MM.1S (cell line): Measurements from ENCODE around the gene BCAS3.

ENCODE experiments used
- DNase-seq: peaks from one replicate; pipeline ENCODE4 v3.0.0-alpha.2; 2015
- H2AFZ ChIP-seq: fragments of 300-600 bp; sonication (generic); 2 replicates; pipeline ENCODE4 v1.6.0; 2016; ENCODE audit warnings: antibody characterized with exemption, low read length
- H3F3A ChIP-seq: fragments of 300-600 bp; sonication (generic); 2 replicates; pipeline ENCODE4 v1.6.1; 2016; ENCODE audit warnings: mild to moderate bottlenecking, antibody characterized with exemption, low read length, moderate library complexity, mixed read lengths; ENCODE audit not compliant: insufficient read depth
- H3K27ac ChIP-seq: fragments of 300-600 bp; sonication (generic); 2 replicates; pipeline ENCODE4 v1.5.1; 2016; ENCODE audit warnings: mild to moderate bottlenecking, low read length
- H3K27me3 ChIP-seq: fragments of 300-600 bp; sonication (generic); replicated peaks from 2 replicates; pipeline ENCODE4 v1.6.0; 2016; ENCODE audit warnings: low read length; ENCODE audit not compliant: insufficient read depth
- H3K36me3 ChIP-seq: fragments of 300-600 bp; sonication (generic); replicated peaks from 2 replicates; pipeline ENCODE4 v1.6.1; 2016; ENCODE audit warnings: mild to moderate bottlenecking, low read length, mixed read lengths; ENCODE audit not compliant: insufficient read depth
- H3K4me1 ChIP-seq: fragments of 300-600 bp; sonication (generic); 2 replicates; pipeline ENCODE4 v1.6.1; 2016; ENCODE audit warnings: low read length, mixed read lengths
- H3K4me2 ChIP-seq: fragments of 300-600 bp; sonication (generic); 2 replicates; pipeline ENCODE4 v1.6.0; 2016; ENCODE audit warnings: low read depth, low read length
- H3K4me3 ChIP-seq: fragments of 300-600 bp; sonication (generic); 2 replicates; pipeline ENCODE4 v1.5.1; 2016; ENCODE audit warnings: low read length, mixed read lengths
- H3K79me2 ChIP-seq: fragments of 300-600 bp; sonication (generic); 2 replicates; pipeline ENCODE4 v1.6.1; 2016; ENCODE audit warnings: mixed run types, low read length, mixed read lengths
- H3K9ac ChIP-seq: fragments of 300-600 bp; sonication (generic); 2 replicates; pipeline ENCODE4 v1.6.1; 2016; ENCODE audit warnings: low read length, mixed read lengths
- H3K9me2 ChIP-seq: fragments of 300-600 bp; sonication (generic); replicated peaks from 2 replicates; pipeline ENCODE4 v1.6.1; 2016; ENCODE audit warnings: mild to moderate bottlenecking, low read length, mixed read lengths; ENCODE audit not compliant: insufficient read depth
- H3K9me3 ChIP-seq: fragments of 300-600 bp; sonication (generic); replicated peaks from 2 replicates; pipeline ENCODE4 v1.6.1; 2016; ENCODE audit warnings: mild to moderate bottlenecking, low read length, mixed read lengths; ENCODE audit not compliant: insufficient read depth
- H4K20me1 ChIP-seq: fragments of 300-600 bp; sonication (generic); 2 replicates; pipeline ENCODE4 v1.6.1; 2016; ENCODE audit warnings: mild to moderate bottlenecking, low read length, moderate library complexity, mixed read lengths; ENCODE audit not compliant: insufficient read depth
- EZH2 ChIP-seq: fragments of 300-600 bp; sonication (generic); optimal IDR thresholded peaks from 2 replicates; pipeline ENCODE3; 2017; ENCODE audit warnings: low read depth, mild to moderate bottlenecking, antibody characterized with exemption, low read length, mixed read lengths
- EZH2phosphoT487 ChIP-seq: fragments of 300-600 bp; sonication (generic); IDR thresholded peaks from 2 replicates; pipeline ENCODE4 v1.6.1; 2018; ENCODE audit warnings: antibody characterized with exemption, low read length
- TF ChIP-seq, protein P1 (sequence below): fragments of 300-600 bp; sonication (generic); IDR thresholded peaks from 2 replicates; pipeline ENCODE4 v1.5.1; 2016; ENCODE audit warnings: antibody characterized with exemption, low read length, mixed read lengths

Gene BCAS3

DNA sequence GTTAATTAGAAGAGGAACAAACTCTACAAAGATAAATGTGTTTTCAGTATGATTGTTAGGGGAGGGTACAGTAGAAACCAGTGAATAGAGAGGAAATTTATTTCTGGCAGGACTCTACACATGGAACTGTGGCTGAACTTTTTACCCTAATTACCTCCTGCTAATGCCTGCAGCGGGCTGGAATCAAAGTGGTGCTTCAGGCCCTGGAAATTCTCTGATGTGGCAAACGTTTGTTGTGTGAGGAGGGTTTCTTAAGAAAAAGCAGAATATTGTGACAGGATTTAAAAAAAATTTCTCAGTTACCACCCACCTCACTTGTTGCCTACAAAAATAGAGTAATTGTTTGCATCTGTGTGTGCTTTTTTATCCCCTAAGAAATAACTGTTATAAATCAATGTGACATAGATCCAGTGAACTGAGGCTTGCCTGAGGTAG, 154.5 kb downstream of the BCAS3 start:
- H3K9ac ChIP-seq = no peak overlapping the region
- H3K9me2 ChIP-seq = no peaks in the 10 kb centered on the region
- DNase-seq = no peak
- no peaks in the 10 kb centered on the region for H3K27me3 ChIP-seq
- H3K4me3 ChIP-seq = no peak overlapping the region
- H3K36me3 ChIP-seq = no peaks in the 10 kb centered on the region
- no peaks in the 10 kb centered on the region for H3F3A ChIP-seq
- no peak overlapping the region for H3K27ac ChIP-seq
- H3K4me1 ChIP-seq = no peaks in the 10 kb centered on the region
- no peaks in the 10 kb centered on the region for H4K20me1 ChIP-seq
- TF ChIP-seq EZH2 (no peak), EZH2phosphoT487 (no peak)
- TF ChIP-seq, protein P1, sequence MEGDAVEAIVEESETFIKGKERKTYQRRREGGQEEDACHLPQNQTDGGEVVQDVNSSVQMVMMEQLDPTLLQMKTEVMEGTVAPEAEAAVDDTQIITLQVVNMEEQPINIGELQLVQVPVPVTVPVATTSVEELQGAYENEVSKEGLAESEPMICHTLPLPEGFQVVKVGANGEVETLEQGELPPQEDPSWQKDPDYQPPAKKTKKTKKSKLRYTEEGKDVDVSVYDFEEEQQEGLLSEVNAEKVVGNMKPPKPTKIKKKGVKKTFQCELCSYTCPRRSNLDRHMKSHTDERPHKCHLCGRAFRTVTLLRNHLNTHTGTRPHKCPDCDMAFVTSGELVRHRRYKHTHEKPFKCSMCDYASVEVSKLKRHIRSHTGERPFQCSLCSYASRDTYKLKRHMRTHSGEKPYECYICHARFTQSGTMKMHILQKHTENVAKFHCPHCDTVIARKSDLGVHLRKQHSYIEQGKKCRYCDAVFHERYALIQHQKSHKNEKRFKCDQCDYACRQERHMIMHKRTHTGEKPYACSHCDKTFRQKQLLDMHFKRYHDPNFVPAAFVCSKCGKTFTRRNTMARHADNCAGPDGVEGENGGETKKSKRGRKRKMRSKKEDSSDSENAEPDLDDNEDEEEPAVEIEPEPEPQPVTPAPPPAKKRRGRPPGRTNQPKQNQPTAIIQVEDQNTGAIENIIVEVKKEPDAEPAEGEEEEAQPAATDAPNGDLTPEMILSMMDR = no peak
- H3K4me2 ChIP-seq = no peak overlapping the region
- no peaks in the 10 kb centered on the region for H3K9me3 ChIP-seq
- no peaks in the 10 kb centered on the region for H3K79me2 ChIP-seq
- H2AFZ ChIP-seq = no peak overlapping the region

DNA sequence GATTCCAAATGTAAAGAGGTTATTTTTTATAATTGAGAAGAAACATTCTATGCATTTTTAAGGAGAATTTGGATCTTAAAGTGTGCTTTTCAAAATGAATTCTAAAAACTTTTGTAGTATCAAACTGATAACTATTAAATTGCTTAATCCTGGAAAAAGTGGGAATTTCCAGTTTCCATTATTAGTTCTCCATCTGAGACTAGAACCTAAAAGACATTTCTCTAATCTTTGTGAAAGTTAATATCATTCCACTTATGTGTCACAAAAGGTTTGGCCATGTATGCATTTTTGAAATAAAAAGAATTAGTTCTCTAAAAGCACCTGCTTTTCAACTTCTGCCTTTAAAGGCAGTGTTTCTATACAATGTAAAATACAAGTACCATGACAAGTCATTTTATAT, 155.0 kb downstream of the BCAS3 start:
- Histone ChIP-seq H3K4me1 (no peaks in the 10 kb centered on the region), H3K4me3 (no peak overlapping the region), H2AFZ (no peak overlapping the region), H3K9me2 (no peaks in the 10 kb centered on the region), H3F3A (no peaks in the 10 kb centered on the region), H3K36me3 (no peaks in the 10 kb centered on the region), H3K9me3 (no peaks in the 10 kb centered on the region), H3K9ac (no peak overlapping the region), H3K27me3 (no peaks in the 10 kb centered on the region), H3K79me2 (no peaks in the 10 kb centered on the region), H3K27ac (no peak overlapping the region), H3K4me2 (no peak overlapping the region), H4K20me1 (no peaks in the 10 kb centered on the region)
- no peak for DNase-seq
- TF ChIP-seq, protein P1 = no peak
- no peak for TF ChIP-seq EZH2phosphoT487
- TF ChIP-seq EZH2 = no peak

DNA sequence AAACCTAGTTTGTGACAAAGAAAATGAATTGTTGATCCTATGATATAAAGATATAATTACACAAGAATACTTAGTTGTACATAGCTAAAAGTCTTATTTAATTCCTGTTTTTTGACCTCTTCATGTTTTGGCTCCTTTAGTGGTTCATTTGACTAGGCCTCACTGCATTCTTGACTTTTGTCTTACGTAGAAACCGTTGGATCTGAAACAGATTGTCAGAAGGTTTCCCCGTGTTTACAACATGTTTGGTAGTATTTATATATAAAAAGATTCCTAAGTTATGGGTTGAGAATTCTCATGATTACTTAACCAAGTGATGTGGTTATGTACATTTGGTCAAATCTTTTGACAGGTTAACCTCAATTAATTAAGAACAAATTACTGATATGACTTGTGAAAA, 162.8 kb downstream of the BCAS3 start:
- no peak overlapping the region for H3K4me2 ChIP-seq
- H3K27ac ChIP-seq = no peak overlapping the region
- no peaks in the 10 kb centered on the region for H3K79me2 ChIP-seq
- H3K9me2 ChIP-seq = no peaks in the 10 kb centered on the region
- no peaks in the 10 kb centered on the region for H3K9me3 ChIP-seq
- H3K27me3 ChIP-seq = no peaks in the 10 kb centered on the region
- no peak overlapping the region for H3K9ac ChIP-seq
- no peak for DNase-seq
- no peaks in the 10 kb centered on the region for H3F3A ChIP-seq
- no peak overlapping the region for H2AFZ ChIP-seq
- H3K4me3 ChIP-seq = no peak overlapping the region
- TF ChIP-seq EZH2phosphoT487 (no peak), EZH2 (no peak)
- TF ChIP-seq, protein P1 = no peak
- no peaks in the 10 kb centered on the region for H4K20me1 ChIP-seq
- no peaks in the 10 kb centered on the region for H3K4me1 ChIP-seq
- no peaks in the 10 kb centered on the region for H3K36me3 ChIP-seq

DNA sequence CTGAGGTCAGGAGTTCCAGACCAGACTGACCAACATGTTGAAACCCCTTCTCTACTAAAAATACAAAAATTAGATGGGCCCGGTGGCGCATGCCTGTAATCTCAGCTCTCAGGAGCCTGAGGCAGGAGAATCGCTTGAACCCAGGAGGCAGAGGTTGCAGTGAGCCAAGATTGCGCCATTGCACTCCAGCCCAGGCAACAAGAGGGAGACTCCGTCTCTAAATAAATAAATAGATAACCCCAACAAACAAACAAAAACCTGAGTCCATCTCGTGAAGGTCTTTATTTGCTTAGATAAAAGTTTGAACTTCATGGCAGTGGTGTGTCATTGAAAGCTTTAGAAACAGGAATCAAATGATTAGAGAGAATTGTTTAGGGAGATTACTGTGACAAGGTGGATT, 167.4 kb downstream of the BCAS3 start:
- Histone ChIP-seq H3K4me1 (no peaks in the 10 kb centered on the region), H2AFZ (no peak overlapping the region), H3F3A (no peaks in the 10 kb centered on the region), H3K36me3 (no peaks in the 10 kb centered on the region), H3K27me3 (no peaks in the 10 kb centered on the region), H3K4me2 (no peak overlapping the region), H3K27ac (no peak overlapping the region), H3K79me2 (no peaks in the 10 kb centered on the region), H4K20me1 (no peaks in the 10 kb centered on the region), H3K9me2 (no peaks in the 10 kb centered on the region), H3K9ac (no peak overlapping the region), H3K9me3 (no peaks in the 10 kb centered on the region), H3K4me3 (no peak overlapping the region)
- TF ChIP-seq EZH2phosphoT487 (no peak), EZH2 (no peak)
- TF ChIP-seq, protein P1 = no peak
- DNase-seq = no peak
